ENCODE measurements around the gene RFNG. TPM values are rescaled to one million over a fixed set of nuclear protein-coding genes. Genes with fewer than 3 reads are reported as not detected.

Gene RFNG
- total RNA-seq, 1 donor from 2014 or later, result 42.4 TPM

- intact Hi-C loops (cut with DNase I), result no loop called here
Measured at GRCh38 chr17:82000803-82001570, 50.6 kb downstream of the RFNG start.

GRCh38 chr17:81999976-82000802 lies 51.4 kb downstream of the RFNG start:
- ATAC-seq (no peak), DNase-seq (ENCODE audit: low spot score) (no peak)
- intact Hi-C loops (cut with DNase I), result no loop called here

More at GRCh38 chr17:82000803-82001570, 50.6 kb downstream of the RFNG start:
- ATAC-seq (no peak), DNase-seq (ENCODE audit: low spot score) (no peak)

DNA sequence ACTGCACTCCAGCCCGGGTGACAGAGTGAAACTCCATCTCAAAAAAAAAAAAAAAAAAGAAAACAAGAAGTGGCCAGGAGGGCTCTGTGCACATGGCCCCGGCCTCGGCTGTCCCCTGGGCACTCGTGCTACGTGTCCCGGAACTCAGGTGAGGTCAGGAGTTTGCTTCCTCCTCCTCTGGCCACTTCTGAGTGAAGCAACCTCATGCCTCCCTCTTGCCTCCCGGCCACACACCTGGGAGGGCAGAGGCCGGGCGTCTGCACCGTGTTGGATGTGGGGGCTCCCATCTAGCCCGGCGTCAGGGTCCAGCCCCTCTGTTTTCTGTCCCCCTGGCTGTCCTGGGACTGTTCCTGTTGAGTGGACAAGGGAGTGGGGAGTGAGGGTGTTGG lies 52.0 kb downstream of the RFNG start:
- intact Hi-C loops (cut with DNase I), result no loop called here
- DNase-seq (ENCODE audit: low spot score), result no peak
- no peak for ATAC-seq

DNA sequence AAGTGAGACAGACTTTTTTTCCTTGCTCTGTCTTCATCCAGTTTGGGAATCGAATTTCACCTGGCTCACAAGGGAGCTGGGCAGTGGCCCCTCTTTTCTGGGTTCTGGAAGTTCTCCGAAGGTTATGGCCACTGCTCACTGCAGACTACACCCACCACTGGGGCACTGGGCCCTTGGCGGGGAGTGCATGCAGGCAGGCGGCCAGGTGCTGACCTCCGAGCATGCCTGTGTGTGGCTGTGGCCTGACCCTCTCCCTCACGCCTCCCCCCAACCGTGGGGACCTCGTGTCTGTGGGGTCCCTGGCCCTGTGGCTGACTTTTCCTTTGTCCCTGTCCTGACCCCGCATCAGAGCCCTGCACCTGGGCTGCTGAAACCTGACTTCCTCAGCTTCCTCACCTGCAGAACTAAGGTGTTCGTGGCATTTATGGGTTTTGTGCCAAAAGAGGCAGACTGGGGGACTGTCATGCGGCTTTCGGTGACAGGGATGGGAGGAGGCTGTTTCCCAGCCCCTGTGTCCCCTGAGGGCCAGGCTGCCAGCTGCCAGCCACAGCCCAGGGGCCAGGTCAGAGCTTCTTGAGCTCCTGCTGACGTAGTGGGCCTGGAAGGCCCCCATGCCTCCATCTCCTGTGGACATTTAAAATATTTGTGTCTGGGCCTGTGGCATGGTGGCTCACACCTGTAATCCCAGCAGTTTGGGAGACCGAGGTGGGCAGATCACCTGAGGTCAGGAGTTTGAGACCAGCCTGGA lies 52.7 kb downstream of the RFNG start:
- ATAC-seq, result no peak
- DNase-seq (ENCODE audit: low spot score), result no peak
- intact Hi-C loops (cut with DNase I), result no loop called here

- intact Hi-C loops (cut with DNase I), result no loop called here
- no peak for DNase-seq (ENCODE audit: low spot score)
- ATAC-seq, result no peak
Measured at GRCh38 chr17:81998212-81998611, 53.4 kb downstream of the RFNG start.

Other genes starting within 250 kb of the RFNG start
- gene GCGR, start 247.7 kb downstream of the RFNG start, total RNA-seq, result 7.8 TPM
- gene MCRIP1, start 218.5 kb downstream of the RFNG start, total RNA-seq, result 91.5 TPM
- not detected for gene PPP1R27, start 216.8 kb downstream of the RFNG start, total RNA-seq
- 248 TPM for gene P4HB, start 191.3 kb downstream of the RFNG start, total RNA-seq
- 387 TPM for gene ARHGDIA, start 180.5 kb downstream of the RFNG start, total RNA-seq
- gene ALYREF, start 160.2 kb downstream of the RFNG start, total RNA-seq, result 45.9 TPM
- 58.2 TPM for gene ANAPC11, start 160.1 kb downstream of the RFNG start, total RNA-seq
- gene NPB, start 149.6 kb downstream of the RFNG start, total RNA-seq, result 0.80 TPM
- gene PCYT2, start 140.4 kb downstream of the RFNG start, total RNA-seq, result 34.1 TPM
- gene SIRT7, start 133.6 kb downstream of the RFNG start, total RNA-seq, result 17.7 TPM
- 27.8 TPM for gene MAFG, start 124.1 kb downstream of the RFNG start, total RNA-seq
- gene PYCR1, start 114.5 kb downstream of the RFNG start, total RNA-seq, result 8.0 TPM
- gene MYADML2, start 104.6 kb downstream of the RFNG start, total RNA-seq, result not detected
- gene NOTUM, start 90.6 kb downstream of the RFNG start, total RNA-seq, result not detected
- 32.5 TPM for gene ASPSCR1, start 74.2 kb downstream of the RFNG start, total RNA-seq
- 33.6 TPM for gene CENPX, start 28.9 kb downstream of the RFNG start, total RNA-seq
- 8.6 TPM for gene LRRC45, start 28.5 kb downstream of the RFNG start, total RNA-seq
- gene RAC3, start 20.1 kb downstream of the RFNG start, total RNA-seq, result 4.0 TPM
- gene DCXR, start 14.1 kb downstream of the RFNG start, total RNA-seq, result 80.0 TPM
- 68.2 TPM for gene GPS1, start 87 bp upstream of the RFNG start, total RNA-seq
- 57.1 TPM for gene DUS1L, start 14.0 kb upstream of the RFNG start, total RNA-seq
- 280 TPM for gene FASN, start 46.4 kb upstream of the RFNG start, total RNA-seq
- gene CCDC57, start 161.0 kb upstream of the RFNG start, total RNA-seq, result 50.6 TPM
- gene SLC16A3, start 177.2 kb upstream of the RFNG start, total RNA-seq, result 53.1 TPM
- gene CSNK1D, start 221.9 kb upstream of the RFNG start, total RNA-seq, result 152 TPM